HS-5 (cell line): ENCODE data around the gene SS18.
"Not testable (repeated sequence)": the region's sequence is repeated elsewhere in the genome, so short reads cannot be mapped to it uniquely, and the experiment has no call there.

Experiments used
- DNase-seq: peaks from one replicate; pipeline ENCODE4 v3.0.0-alpha.2; 2012; ENCODE audit warnings: low read depth

SS18 gene, protein sequence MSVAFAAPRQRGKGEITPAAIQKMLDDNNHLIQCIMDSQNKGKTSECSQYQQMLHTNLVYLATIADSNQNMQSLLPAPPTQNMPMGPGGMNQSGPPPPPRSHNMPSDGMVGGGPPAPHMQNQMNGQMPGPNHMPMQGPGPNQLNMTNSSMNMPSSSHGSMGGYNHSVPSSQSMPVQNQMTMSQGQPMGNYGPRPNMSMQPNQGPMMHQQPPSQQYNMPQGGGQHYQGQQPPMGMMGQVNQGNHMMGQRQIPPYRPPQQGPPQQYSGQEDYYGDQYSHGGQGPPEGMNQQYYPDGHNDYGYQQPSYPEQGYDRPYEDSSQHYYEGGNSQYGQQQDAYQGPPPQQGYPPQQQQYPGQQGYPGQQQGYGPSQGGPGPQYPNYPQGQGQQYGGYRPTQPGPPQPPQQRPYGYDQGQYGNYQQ

DNA sequence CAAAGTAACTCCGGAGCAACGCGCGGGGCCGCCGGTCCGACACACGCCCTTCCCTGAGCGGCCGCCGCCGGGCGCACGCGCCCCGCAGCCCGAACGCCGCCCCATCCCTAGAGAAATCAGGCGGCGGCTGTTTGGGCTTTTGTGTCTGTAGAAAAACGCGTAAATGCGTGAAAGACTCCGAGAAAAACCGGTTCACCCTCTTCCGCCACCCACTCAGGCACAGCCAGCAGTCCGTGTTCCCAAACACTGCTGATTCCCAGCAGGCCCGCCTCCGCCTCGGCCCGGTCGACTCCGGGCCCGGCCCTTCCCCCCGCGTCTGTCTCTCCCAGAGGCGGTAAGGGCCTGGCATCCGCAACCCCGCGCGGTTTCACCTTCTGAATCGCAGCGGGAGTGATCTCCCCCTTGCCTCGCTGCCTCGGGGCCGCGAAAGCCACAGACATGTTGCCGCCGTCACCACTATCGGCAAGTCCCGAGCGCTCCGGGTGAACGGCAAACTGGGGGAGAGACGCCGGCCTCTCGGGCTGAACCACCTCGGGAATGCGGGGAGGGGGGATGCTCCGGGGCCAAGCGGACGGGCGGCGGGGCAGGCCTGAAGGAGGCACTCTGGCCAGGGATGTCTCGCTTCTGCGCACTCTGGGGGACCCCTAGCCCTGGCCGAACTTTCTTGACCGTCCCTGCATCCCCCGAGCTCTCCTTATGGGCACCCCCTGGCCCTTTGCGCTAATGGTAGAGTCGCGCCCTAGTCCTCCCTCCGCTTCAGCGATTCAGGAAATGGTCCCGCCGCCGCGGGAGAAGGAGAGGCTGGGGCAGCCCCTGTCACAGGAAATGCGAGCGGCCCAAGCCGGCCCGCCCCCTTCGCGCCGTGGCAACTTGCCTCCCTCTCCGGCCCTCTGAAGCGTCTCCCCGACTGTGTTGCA lies at the start of gene SS18:
SS18 (minus strand) TSS at position 484 of the 917 bp plus-strand sequence; CDS start at position 440, 44 bp downstream.
- peak; percentile 74 for DNase-seq

DNA sequence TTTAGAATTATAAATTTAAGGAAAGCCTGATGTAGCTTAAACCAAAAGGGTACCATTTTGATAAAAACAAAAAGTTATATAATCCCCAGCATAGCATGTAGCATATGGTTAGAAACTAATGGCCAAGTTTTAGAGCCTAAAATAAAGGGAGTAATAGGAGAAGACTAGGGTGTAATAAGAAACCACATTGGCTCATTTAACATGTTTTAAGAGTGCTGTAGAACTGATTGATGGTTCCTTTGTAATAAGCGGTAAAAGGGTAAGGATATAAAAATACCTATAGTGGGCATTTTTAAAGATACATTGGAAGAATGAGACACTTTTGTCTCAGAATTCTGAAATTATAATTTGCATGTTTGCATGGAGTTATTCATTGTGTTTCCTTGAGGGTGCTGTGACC lies 45.1 kb upstream of the SS18 start:
- no peak for DNase-seq

DNA sequence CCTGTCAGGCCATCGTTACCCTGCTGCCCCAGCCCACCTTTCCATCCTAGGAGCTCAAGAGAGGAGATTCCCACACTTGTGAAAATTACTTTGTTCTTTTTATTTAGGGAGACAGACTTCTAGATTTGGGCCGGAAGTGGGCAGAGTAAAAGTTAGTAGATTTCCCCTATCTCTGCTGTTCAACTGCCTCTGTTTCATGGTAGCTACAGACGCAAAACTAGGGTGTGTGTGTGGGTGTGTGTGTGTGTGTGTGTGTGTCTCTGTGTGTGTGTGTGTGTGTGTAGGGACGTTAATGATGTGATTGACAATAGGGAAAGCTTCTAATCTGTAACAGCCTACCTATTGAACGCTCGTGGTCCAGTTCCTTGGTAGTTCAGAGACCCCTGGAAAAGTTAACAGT lies 43.7 kb upstream of the SS18 start:
- DNase-seq = no peak

DNA sequence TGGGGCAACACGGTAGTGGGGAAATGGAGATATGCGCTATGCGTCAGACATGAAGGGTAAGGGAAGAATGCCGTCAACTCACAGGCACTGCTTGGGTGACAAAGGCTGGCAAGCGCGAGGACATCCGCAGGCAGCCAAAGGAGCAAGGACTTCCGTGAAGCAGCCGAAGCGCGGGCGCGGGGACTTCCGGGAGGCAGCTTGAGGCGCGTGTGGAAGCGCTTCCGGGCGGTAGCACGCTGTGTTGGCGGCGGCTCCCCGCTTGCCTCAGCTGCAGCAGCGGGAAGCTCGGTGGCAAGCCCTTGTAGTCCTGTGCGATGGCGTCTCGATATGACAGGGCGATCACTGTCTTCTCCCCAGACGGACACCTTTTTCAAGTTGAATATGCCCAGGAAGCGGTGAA lies 43.2 kb upstream of the SS18 start, which contains the start of gene PSMA8:
PSMA8 (plus strand) TSS at position 218 of the 400 bp plus-strand sequence; CDS start at position 315, 97 bp downstream.
- no peak for DNase-seq

DNA sequence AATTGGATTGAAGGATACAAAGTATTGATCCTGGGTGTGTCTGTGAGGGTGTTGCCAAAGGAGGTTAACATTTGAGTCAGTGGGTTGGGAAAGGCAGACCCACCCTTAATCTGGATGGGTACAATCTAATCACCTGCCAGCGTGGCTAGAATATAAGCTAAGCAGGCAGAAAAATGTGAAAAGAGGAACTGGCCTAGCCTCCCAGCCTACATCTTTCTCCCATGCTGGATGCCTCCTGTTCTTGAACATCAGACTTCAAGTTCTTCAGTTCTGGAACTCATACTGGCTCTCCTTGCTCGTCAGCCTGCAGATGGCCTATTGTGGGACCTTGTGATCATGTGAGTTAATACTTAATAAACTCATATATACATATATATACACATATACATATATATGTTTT lies 37.8 kb upstream of the SS18 start:
- not testable (repeated sequence) for DNase-seq

DNA sequence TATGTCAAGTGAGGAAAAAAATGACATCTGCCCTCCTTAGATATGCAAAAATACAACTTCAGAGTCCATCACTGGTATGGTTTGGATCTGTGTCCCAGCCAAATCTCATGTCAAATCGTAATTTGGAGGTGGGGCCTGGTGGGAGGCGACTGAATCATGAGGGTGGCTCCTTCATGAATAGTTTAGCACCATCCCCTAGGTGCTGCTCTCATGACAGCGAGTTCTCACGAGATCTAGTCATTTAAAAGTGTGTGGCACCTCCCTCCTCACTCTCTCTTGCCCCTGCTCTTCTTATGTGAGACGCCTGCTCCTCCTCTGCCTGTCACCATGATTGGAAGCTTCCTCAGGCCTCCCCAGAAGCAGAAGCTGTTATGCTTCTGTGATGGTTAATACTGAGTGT lies 37.4 kb upstream of the SS18 start:
- DNase-seq = no peak

DNA sequence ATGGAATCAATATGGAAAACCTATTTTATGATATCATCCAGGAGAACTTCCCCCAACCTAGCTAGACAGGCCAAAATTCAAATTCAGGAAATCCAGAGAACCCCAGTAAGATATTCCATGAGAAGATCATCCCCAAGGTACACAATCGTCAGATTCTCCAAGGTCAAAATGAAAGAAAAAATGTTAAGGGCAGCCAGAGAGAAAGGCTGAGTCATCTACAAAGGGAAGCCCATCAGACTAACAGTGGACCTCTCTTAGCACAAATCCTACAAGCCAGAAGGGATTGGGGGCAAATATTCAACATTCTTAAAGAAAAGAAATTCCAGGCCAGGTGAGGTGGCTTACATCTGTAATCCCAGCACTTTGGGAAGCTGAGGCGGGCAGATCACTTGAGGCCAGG lies 31.6 kb upstream of the SS18 start:
- DNase-seq = not testable (repeated sequence)

DNA sequence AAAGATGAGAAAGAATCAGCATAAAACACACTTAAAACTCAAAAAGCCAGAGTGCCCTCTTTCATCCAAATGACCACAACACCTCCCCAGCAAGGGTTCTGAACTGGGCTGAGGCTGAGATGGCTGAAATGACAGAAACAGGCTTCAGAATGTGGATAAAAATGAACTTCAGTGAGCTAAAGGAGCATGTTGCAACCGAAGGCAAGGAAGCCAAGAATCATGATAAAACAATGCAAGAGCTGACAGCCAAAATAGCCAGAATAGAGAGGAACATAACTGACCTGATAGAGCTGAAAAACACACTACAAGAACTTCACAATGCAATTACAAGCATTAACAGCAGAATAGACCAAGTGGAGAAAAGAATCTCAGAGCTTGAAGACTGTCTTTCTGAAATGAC lies 31.1 kb upstream of the SS18 start:
- no peak for DNase-seq

DNA sequence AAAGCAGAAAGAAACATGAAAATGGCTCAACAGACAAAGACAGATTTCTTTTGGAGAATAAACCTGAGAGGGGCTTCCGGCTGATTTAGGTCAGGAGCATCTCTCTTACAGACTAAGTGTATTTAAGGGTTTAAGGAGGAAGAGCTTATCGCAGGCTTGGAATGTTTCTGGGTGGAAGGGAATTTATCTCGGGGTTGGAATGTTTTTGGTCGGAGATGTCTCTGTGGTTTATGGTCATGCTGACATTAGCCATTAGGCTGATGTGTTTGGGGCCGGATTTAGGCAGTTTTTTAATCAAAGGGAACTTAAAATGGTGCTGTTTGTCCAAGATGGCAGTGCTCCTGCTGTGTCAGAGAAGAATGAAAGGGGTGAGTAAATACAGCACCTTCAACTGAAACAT lies 28.8 kb upstream of the SS18 start:
- no peak for DNase-seq

DNA sequence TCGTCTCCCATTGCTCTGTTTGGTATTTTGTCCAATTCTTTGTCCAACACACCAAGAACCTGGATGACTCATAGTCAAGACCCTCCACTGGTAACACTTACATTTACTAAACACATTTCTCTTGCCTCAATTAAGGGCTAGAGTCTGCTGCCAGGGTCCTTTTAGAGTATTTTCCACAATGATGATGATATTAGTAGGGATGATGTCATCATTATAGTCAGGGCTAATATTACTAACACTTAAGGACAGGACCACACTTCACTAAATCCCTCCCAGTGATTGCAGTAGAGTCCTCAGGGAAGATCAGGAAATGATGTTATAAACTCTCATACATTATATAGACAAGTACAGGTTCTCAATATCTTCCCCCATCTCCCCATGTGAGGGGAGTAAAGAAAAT lies 13.6 kb upstream of the SS18 start:
- DNase-seq = no peak

DNA sequence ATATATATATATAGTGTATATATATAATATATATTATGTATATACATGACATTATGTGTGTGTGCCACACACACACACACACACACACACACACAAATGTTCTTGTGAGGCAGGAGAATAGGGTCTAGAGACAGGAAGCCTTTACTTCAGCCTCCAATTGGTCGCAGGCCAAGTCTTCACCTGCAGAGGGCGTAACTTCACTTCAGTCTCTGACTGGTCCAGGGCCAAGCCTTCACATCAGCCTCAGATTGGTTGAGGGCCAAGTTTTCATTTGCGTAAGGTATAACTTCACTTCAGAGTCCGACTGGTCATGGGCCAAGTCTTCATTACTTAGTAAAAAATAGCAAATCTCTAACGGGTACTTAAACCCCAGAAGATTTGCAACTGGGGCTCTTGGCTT lies 13.2 kb upstream of the SS18 start:
- DNase-seq = no peak

DNA sequence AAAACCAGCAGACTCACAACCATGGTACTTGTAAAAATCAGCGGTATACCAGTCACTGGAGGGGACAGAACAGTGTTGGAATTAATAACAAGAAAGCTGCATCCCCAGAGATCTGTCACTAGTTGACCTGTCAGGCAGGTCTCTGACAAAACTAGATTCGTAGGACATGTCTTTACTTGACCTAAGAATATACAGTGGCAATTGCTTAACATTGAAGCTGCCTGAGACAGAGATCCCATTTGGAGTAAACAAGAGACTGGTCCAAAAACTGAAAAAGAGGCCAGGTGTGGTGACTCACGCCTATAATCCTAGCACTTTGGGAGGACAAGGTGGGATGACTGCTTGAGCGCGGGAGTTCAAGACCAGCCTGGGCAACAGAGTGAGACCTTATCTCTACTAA lies 7.2 kb upstream of the SS18 start:
- no peak for DNase-seq

DNA sequence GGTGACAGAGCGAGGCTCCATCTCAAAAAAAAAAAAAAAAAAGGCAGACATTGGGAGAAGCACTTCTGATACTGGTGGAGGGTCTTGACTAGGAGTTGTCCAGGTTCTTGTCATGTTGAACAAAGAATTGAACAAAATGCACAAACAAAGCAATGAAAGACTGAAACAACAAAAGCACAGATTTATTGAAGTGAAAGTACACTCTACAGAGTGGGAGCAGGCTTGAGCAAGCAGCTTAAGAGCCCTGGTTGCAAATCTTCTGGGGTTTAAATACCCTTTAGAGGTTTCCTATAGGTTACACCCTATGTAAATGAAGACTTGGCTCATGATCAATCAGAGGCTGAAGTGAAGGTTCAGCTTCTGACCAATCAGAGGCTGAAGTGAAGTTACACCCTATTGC lies 6.4 kb upstream of the SS18 start:
- DNase-seq = no peak

DNA sequence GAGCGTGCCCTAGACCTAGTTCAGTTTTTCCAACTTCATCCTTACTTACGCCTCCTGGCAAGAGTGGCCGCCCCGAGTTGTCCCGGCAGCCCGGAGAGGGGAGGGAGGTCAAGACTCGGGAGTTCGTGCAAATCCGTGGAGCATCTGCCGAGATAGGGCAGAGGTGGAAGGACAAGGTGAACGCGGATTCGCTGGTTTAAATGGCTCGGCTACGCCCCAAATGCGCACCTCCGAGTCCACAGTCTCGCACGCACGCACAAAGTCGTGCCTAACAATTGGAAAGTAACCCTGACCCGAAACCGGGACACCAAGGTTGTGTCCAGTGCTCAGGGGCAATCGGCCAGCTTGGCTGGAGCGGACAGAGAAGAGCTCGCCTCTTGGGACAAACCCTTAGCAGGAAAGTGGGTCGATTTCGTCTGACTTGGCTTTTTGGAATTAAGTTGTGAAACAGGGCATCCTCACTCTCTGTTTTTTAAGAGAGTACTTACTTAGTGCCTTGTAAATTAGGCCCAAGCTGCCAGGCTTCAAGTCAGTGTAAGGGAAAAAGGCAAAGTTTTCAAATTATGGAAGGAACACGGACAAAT lies 726 bp upstream of the SS18 start:
- DNase-seq = peak; percentile 65

DNA sequence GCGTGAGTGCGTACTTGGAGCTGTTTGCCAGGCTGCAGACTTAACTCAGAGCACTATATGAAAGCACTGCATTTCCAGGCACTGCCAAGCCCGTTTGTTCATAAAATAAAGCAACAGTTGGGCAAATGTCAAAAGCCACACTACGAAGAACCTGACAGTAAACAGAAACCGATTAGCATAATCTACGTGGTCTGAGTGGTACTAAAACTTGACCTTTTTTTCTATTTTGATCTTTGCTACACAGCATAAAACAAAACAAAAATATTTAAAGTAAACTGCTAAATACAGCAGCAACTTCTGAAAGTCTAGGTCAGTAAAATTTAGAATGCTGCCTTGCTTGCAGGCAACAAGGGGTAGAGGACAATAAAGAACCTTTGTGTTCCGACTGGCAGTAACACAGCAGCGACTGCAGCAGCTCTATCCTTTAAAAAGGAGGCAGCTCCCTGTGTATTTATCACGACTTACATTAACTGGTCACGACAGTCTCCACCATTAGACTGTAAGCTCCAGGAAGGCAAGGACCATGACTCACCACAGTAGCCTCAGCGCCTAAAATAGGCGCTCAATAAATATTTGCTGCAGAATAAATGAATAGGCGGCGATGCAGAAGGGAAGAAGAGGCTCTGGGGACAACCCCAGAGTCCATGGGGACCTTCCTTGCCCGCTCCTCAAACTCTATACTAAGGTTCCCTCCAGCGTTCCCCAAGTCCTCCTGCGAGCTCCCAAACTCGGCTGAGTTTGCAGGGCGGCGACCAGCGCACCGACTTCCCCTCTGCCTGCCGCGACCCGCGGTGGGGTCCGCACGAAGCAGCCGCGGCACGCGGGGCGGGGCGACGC lies 902 bp downstream of the SS18 start:
- no peak for DNase-seq

DNA sequence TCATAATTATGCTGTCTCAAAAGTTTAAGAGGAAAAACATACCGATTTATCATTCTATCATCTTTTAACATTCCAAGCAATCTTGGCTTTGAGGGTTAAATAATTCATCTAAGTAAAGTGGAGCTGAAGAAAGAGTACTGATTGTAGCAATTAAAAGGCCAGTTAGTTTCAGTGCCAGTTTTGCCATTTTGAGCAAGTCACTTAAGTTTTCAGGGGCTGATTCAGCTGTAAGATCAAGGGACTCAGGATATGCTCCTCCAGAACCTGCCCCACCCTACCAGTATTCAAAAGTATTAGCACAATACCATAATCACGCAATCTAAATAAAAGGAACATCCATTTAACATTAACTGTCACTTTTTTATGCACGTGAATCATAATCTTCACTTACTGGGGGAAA lies 1.9 kb downstream of the SS18 start:
- DNase-seq = no peak

DNA sequence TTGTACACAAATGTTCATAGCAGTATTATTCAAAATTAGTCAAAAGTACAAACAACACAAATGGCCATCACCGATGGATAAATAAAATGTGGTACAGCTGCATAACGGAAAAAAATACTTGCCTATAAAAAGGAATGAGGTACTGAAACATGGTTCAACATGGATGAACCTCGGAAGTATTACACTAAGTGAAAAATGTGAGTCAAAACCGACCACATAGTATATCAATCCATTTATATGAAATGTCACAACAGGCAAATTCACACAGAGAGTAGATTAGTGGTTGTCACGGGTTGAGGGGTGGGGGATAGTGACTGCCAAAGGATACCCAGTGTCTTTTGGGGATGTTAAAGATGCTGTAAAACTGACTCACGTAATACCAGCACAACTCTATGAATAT lies 3.5 kb downstream of the SS18 start:
- DNase-seq = no peak

DNA sequence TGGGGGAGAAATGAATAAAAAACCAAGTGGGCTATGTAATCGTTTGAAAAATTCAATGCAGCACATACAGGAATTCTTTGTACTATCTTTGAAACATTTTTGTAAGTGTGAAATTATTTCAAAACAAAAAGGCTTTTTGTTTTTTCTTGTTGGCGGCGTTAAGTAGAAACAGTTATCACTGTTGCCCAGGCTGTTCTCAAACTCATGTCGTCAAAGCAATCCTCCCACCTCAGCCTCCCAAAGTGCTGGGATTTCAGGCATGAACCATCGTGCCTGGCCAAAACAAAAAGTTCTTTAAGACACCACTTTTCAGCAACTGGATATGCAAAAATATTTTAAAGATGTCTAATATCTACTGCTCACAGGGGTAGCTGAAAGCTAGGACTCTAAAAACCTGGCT lies 5.4 kb downstream of the SS18 start:
- no peak for DNase-seq

DNA sequence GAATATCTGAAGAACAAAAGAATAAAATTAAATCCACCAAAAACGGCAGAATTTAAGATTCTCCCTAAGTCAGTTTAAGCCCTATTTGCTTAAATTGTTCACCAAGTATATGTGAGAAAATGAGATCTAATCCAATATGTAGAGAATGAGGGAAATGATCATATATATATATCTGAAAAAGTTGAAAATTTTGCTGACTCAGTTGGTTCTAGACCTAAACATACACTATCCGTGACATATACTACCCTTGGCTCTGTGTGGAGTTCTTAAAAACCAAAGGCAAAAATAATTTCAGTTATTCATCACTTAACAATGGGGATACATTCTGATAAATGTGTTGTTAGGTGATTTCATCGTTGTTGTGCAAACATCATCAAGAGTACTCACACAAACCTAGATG lies 7.3 kb downstream of the SS18 start:
- no peak for DNase-seq

DNA sequence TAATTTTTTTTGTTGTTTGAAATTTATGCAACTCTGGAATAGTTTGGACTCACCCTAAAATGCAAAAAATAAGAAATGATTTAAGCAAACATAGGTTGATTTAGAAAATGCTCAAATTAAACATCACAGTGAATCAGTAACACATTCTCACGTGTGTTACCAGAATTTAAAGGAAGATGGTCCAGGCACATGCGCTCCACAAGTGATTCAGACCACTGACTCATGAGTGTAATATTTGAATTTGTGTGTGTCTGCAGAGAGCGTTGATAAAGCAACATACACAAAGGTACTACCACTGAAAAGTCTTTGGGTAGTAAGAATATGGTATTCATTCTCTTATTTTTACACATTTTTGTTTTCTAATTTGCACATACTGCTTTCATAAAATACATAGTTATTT lies 7.9 kb downstream of the SS18 start:
- DNase-seq = no peak

DNA sequence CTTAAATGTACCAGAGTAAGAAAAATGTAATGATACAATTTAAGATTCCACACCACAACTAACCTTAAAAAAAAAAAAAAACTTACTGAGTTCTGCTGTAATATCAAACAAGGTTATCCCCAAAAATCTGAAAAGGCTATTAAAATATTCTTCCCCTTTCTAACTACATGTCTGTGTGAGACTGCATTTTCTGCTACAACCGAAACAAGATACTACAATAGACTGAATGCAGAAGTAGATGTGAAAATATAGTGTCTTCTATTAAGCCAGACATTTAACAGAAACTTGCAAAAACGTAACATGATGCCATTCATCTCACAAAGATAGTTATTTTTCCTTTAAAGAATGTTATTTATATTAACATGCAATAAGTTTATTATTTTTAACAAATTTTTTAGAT lies 16.2 kb downstream of the SS18 start:
- no peak for DNase-seq

DNA sequence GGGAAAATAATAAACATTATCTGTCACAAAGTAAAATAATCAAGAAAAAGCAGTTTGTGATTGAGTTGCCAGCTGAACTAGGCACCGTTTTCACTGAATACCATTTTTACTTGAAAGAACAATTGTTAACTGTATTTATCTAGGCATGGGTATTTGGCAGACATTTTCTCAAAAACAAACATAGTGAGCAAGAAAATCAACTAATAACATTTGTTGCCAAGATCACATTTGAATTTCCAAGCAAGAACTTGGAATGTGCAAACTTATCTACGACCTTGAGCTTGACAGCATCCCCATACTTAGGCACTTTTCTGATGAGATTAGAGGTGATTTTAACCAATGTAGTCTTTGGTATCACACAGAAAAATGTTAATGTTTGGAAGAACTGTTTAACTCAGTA lies 16.7 kb downstream of the SS18 start:
- no peak for DNase-seq
